OCI-LY1 (cell line): ENCODE data around the gene CUTC.

Source experiments
- H2AFZ ChIP-seq: fragments of 200-600 bp; sonication (generic), shearing (Covaris generic); 2 replicates; pipeline ENCODE4 v1.6.0; 2014; ENCODE audit warnings: antibody characterized with exemption, mild to moderate bottlenecking, low read length
- H3F3A ChIP-seq: fragments of 200-600 bp; sonication (generic), shearing (Covaris generic); 2 replicates; pipeline ENCODE4 v1.6.0; 2014; ENCODE audit warnings: mild to moderate bottlenecking, antibody characterized with exemption, low read length, moderate library complexity; ENCODE audit not compliant: insufficient read depth
- H3K27ac ChIP-seq: fragments of 200-600 bp; sonication (generic); 2 replicates; pipeline ENCODE4 v1.5.1; 2014; ENCODE audit warnings: low read length, mixed run types, mild to moderate bottlenecking, low read depth; ENCODE audit not compliant: poor library complexity, severe bottlenecking
- H3K27me3 ChIP-seq: fragments of 200-600 bp; sonication (generic); 2 replicates; pipeline ENCODE4 v1.6.0; 2014; ENCODE audit warnings: antibody characterized with exemption, mild to moderate bottlenecking, low read length, moderate library complexity; ENCODE audit not compliant: insufficient read depth
- H3K36me3 ChIP-seq: fragments of 200-600 bp; sonication (generic); 2 replicates; pipeline ENCODE4 v1.6.1; 2014; ENCODE audit warnings: mild to moderate bottlenecking, antibody characterized with exemption, low read length, moderate library complexity, mixed read lengths; ENCODE audit not compliant: insufficient read depth
- H3K4me1 ChIP-seq: fragments of 200-600 bp; sonication (generic); 2 replicates; pipeline ENCODE4 v1.5.1; 2014; ENCODE audit warnings: mild to moderate bottlenecking, low read length, moderate library complexity; ENCODE audit not compliant: insufficient read depth, severe bottlenecking
- H3K4me2 ChIP-seq: fragments of 200-600 bp; sonication (generic), shearing (Covaris generic); 2 replicates; pipeline ENCODE4 v1.6.1; 2014; ENCODE audit warnings: low read length
- H3K4me3 ChIP-seq: fragments of 200-600 bp; sonication (generic); 2 replicates; pipeline ENCODE4 v1.5.1; 2014; ENCODE audit warnings: low read length, low read depth, mild to moderate bottlenecking, mixed read lengths; ENCODE audit not compliant: poor library complexity, severe bottlenecking
- H3K79me2 ChIP-seq: fragments of 200-600 bp; shearing (Covaris generic); 2 replicates; pipeline ENCODE4 v1.6.1; 2016; ENCODE audit warnings: mixed run types, low read length, mixed read lengths; ENCODE audit not compliant: insufficient read depth
- H3K9ac ChIP-seq: fragments of 200-600 bp; sonication (generic), shearing (Covaris generic); 2 replicates; pipeline ENCODE4 v1.6.1; 2014; ENCODE audit warnings: mild to moderate bottlenecking, low read length, mixed read lengths
- H3K9me2 ChIP-seq: fragments of 200-600 bp; sonication (generic), shearing (Covaris generic); 2 replicates; pipeline ENCODE4 v1.6.1; 2014; ENCODE audit warnings: low read depth, mild to moderate bottlenecking, low read length, mixed read lengths
- H3K9me3 ChIP-seq: fragments of 200-600 bp; shearing (Covaris generic); 2 replicates; pipeline ENCODE4 v1.6.1; 2014; ENCODE audit warnings: low read length, mixed read lengths
- H4K20me1 ChIP-seq: fragments of 200-600 bp; sonication (generic), shearing (Covaris generic); 2 replicates; pipeline ENCODE4 v1.6.0; 2016; ENCODE audit warnings: mild to moderate bottlenecking, low read length; ENCODE audit not compliant: insufficient read depth
- CTCF ChIP-seq: fragments of 200-600 bp; sonication (generic), shearing (Covaris generic); IDR thresholded peaks from 2 replicates; pipeline ENCODE4 v1.5.1; 2017; ENCODE audit warnings: mild to moderate bottlenecking, antibody characterized with exemption, low read length, moderate library complexity, mixed read lengths
- EZH2 ChIP-seq: fragments of 200-600 bp; sonication (generic), shearing (Covaris generic); IDR thresholded peaks from 2 replicates; pipeline ENCODE4 v1.8.0; 2017; ENCODE audit warnings: borderline replicate concordance, mixed run types, mild to moderate bottlenecking, antibody characterized with exemption, low read length, moderate library complexity, mixed read lengths

Gene CUTC

GRCh38 chr10:99767901-99768300 is 35.9 kb downstream of the CUTC start:
- no peaks in the 10 kb centered on the region for H3K4me1 ChIP-seq
- no peaks in the 10 kb centered on the region for H3F3A ChIP-seq
- H3K9me2 ChIP-seq: no peaks in the 10 kb centered on the region
- no peak overlapping the region for H3K4me3 ChIP-seq
- no peak overlapping the region for H3K27ac ChIP-seq
- no peaks in the 10 kb centered on the region for H4K20me1 ChIP-seq
- no peaks in the 10 kb centered on the region for H3K9me3 ChIP-seq
- H2AFZ ChIP-seq: no peak overlapping the region
- no peaks in the 10 kb centered on the region for H3K27me3 ChIP-seq
- TF ChIP-seq CTCF: no peak
- TF ChIP-seq EZH2: no peak
- no peak overlapping the region for H3K9ac ChIP-seq
- no peaks in the 10 kb centered on the region for H3K79me2 ChIP-seq
- H3K36me3 ChIP-seq: no peaks in the 10 kb centered on the region; the same call in 1 of the 2 replicates
- H3K4me2 ChIP-seq: no peak overlapping the region

GRCh38 chr10:99768556-99768955 is 36.5 kb downstream of the CUTC start:
- Histone ChIP-seq H3K4me2 (no peak overlapping the region), H3K9ac (no peak overlapping the region), H3K4me3 (no peak overlapping the region), H3K9me2 (no peaks in the 10 kb centered on the region), H3K27ac (no peak overlapping the region), H3K27me3 (no peaks in the 10 kb centered on the region), H2AFZ (no peak overlapping the region), H3K9me3 (no peaks in the 10 kb centered on the region), H3K79me2 (no peaks in the 10 kb centered on the region), H3K4me1 (no peaks in the 10 kb centered on the region), H3K36me3 (no peaks in the 10 kb centered on the region), H4K20me1 (no peaks in the 10 kb centered on the region), H3F3A (no peaks in the 10 kb centered on the region)
- TF ChIP-seq EZH2 (no peak), CTCF (no peak)

GRCh38 chr10:99769706-99770105 is 37.7 kb downstream of the CUTC start:
- no peaks in the 10 kb centered on the region for H3F3A ChIP-seq
- H3K9ac ChIP-seq: no peak overlapping the region
- no peaks in the 10 kb centered on the region for H3K4me1 ChIP-seq
- no peaks in the 10 kb centered on the region for H3K9me3 ChIP-seq
- H3K36me3 ChIP-seq: no peaks in the 10 kb centered on the region
- no peak overlapping the region for H3K4me3 ChIP-seq
- H3K27ac ChIP-seq: no peak overlapping the region
- no peaks in the 10 kb centered on the region for H3K79me2 ChIP-seq
- no peak overlapping the region for H3K4me2 ChIP-seq
- no peak overlapping the region for H2AFZ ChIP-seq
- TF ChIP-seq CTCF (no peak), EZH2 (no peak)
- no peaks in the 10 kb centered on the region for H4K20me1 ChIP-seq
- H3K9me2 ChIP-seq: no peaks in the 10 kb centered on the region
- H3K27me3 ChIP-seq: no peaks in the 10 kb centered on the region
